ENCODE data around the gene TMEM134.
A peak's percentile ranks its signal among the peaks of the same experiment; 100 is the strongest.
"Not testable (repeated sequence)": the region's sequence is repeated elsewhere in the genome, so short reads cannot be mapped to it uniquely, and the experiment has no call there.

The TMEM134 gene

GRCh38 chr11:67468759-67469507 lies at the start of gene TMEM134:
Gene TMEM134 (minus strand): TSS chr11:67469251. CDS start chr11:67469192, 59 bp downstream.
- DNase-seq = peak; percentile 87 to 91 (median 88)

DNA sequence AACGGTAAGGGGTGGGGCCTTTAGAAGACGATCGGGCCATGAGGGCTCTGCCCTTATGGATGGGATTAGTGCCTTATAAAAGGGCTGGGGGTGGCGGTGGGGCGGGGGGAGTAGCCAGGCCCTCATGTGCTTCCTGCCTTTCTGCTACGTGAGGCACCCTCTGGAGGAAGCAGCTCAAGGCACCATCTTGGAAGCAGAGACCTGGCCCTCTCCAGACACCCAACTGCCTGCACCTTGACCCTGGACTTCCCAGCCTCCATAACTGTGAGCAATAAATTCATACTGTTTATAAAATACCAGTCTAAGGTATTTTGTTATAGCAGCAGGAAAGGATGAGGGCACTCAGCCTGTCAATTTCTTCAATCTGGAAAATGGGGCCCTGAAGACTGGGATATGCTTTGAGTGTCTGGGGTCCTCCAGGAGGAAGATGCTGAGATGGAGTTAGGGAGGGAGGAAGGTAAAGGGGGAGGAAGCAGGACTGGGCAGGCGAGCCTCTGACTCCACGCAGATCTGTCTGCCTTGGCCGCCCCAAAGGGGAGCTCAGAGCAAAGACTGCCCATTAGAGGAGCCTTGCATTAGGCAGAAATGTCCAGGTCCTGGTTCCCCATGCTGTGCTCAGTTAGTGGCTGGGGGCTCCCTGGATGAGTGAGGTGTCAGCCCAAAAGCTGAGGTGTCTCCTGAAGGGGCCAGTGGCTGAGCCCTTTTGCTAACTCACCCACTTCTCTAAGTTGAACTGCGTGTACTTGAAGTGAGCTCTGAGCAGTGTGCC lies 48.9 kb upstream of the TMEM134 start:
- no peak for DNase-seq

DNA sequence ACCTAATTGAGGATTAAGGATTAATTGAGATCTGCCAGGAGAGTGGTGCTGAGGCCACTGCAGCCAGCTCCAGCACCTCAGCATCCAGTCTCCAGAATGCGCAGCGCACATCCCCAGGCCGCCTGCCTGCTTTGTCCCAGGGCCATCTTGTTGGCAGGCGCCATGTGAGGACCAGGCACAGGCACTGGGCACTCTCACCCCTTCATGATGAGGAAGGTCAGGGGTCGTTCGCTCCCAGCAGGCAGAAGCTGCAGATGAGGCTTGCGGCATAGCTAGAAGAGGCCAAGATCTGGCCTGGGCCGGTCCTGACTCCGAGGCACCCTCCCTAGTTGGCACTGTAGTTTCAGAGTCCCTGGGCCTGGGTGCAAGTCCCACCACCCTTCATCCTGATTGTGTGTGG lies 47.8 kb upstream of the TMEM134 start:
- DNase-seq = no peak

GRCh38 chr11:67514116-67514515 lies 45.1 kb upstream of the TMEM134 start:
- no peak for DNase-seq

GRCh38 chr11:67511558-67511957 lies 42.5 kb upstream of the TMEM134 start:
- DNase-seq = not testable (repeated sequence)

GRCh38 chr11:67510023-67510345 lies 40.9 kb upstream of the TMEM134 start:
- no peak for DNase-seq

DNA sequence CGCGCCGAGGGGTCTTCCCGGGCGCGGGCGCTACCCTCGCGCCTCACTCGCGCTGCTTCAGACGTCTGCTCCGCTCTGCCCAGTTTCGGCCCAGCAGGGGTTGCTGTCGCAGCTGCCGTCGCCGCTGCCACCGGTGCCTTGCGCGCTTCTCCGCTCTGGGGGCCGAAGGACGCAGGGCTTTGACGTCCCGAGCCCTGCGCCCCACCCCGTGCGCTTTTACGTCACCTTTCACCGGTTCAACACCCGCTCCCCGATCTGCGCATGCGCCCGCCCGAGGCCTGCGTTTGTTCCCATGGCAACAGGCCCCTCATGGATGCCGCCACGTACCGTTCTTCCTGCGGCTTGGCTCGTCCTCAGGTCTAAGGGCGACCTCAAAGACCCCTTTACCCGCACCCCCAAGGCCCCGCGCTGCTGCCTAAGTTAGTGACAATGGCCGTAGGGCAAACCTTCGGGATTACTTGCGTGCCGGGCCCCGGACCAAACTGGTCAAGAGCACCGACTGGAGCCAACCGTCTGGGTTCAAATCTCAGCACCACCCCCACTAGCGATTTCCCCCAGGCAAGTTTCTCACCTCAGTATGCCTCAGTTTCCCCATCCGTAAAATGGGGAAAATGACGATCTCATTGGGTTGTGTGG lies 39.6 kb upstream of the TMEM134 start:
- peak; percentile 97 to 98 (median 98) for DNase-seq

DNA sequence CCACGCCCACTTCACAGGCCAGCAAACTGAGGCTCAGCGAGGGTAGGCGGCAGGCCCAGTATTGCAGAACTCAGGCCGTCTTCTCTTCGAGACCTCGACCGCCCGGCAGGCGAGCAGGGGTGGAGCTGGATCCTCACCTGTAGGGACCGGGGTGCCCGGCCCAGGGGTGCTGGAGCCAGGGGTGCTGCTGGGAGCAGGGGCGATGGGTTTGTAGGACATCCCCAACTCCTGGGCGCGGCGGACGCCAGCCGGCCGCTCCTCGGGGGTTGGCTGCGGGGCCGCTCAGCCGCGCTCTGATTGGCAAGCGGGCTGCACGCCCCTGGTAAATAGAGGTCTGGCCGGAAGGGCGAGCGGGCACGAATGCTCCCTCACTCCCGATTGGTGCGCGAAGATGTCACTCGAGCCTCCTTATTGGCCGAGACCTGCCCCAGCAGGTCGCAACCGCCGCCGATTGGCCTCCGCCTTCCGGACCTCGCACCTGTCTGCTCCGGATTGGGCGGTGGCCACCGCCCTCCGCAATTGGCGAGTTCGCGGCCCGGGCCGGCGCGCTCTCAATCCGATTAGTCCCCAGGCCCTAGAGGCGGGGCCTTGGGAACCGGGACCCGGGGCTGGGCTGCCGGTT lies 38.9 kb upstream of the TMEM134 start, which contains the start of gene CDK2AP2:
Gene CDK2AP2 (minus strand): TSS at position 299 of the 622 bp plus-strand sequence. CDS start 80 bp downstream, at position 219.
- DNase-seq = peak; percentile 93 to 96 (median 94)

- peak in 1 of 4 experiments; percentile 18 for DNase-seq
Observed at GRCh38 chr11:67507242-67507863, 38.3 kb upstream of the TMEM134 start.

- DNase-seq = no peak
Observed at GRCh38 chr11:67506426-67507051, 37.5 kb upstream of the TMEM134 start.

DNA sequence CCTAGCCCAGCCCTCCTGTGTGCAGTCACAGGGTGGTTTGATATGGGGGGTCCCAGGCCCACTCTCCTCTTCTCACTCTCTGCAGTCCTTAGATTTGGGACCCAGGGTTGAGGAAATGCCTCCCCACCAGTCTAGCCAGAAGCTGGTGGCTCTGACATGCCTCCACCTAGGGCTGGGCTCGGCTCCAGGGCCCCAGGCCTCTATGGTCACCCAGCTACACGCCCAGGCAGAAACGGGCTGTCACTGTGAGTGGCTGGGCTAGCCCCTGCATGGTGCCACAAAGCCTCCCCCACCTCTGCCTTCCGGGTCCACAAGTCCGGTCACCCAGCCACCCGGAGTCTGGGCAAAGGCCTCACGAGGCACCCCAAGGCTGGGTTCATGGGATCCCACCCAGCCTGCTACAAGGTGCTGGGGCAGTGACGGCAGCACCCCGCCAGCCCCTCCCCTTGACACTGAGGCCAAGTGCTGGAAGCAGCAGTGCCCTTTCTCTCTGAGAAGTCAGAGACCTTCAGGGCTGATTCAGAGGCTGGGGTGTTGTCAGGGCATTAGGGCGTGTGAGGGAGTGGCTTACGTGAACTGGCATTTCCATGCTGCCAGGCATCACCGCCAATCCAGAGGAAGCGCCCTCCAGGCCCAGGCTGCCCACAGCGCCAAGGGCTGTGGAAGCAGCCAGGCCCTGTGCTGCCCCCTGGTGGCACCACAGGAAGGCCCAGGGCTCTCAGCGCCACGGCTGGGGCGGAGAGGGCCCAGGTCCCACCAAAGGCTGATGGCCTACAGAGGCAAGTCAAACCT lies 36.8 kb upstream of the TMEM134 start:
- DNase-seq = peak; percentile 80 to 85 (median 82)

DNA sequence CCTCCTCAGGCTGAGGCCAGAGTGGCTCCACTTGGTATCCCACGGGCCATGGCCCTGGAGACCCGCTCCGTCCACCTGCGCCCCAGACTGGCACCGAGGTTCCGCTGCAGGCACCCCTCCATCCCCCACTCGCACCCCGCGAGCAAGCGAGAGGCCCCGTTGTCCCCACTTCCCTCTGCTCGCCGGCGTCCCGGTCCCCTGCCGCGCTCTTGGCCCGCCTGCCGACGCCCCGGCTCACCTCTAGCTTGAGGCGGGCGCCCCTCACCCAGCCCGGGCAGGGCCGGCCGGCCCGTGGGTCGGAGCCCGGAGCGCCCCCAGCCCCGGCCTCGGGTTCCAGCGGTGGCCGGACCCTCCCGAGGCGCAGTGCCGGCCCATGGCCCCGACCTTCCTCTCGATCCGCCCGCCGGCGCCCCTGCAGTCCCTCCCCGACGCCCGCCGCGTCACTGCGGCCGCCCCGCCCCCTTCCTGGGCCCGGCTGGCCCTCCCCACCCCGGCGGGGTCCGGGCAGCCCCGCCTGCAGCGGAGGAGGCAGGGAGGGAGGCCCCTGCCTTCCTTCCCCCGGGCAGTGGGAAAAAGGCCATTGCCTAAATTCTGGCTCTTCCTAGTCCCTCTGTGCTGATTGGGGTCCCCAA lies 36.0 kb upstream of the TMEM134 start, which contains the start of gene PITPNM1:
Gene PITPNM1 (minus strand): TSS at position 414 of the 632 bp plus-strand sequence. CDS start 1,183 bp downstream, outside the sequence.
- peak; percentile 35 to 60 (median 50) for DNase-seq

- peak in 1 of 4 experiments; percentile 28 for DNase-seq
Observed at GRCh38 chr11:67504005-67504949, 35.2 kb upstream of the TMEM134 start.

GRCh38 chr11:67503119-67504004 lies 34.3 kb upstream of the TMEM134 start:
- DNase-seq = no peak

DNA sequence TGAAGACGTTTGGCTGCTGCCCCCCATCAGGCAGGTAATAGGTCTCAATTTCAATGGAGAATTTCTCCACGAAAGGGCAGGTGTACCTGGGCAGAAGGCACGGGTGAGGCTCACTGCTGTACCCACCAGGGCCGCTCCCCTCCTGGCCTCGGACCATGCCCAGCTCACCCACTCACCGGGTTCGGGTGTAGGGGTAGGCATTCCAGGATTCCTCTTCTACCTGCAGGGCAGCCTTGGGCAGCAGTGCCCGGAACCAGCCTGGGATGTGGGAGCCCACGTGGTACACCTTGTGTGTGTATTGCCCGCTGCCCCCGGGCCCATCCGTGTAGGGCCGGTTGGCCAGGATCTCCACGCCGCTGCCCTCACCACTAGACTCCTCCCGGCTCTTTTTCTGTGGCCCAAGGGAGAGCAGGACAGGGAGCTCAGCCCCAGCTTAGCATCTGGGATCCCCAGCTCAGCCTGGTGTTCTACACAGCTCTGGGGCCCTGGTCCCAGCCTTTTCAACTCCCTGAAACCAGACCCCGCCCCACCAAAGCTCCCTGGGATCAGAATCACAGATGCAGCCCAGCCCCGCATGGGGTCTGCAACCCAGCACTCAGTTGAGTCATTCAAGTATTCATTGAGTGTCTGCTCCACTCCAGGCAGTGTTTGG lies 33.4 kb upstream of the TMEM134 start:
- DNase-seq = no peak

GRCh38 chr11:67501854-67502253 lies 32.8 kb upstream of the TMEM134 start:
- no peak for DNase-seq

DNA sequence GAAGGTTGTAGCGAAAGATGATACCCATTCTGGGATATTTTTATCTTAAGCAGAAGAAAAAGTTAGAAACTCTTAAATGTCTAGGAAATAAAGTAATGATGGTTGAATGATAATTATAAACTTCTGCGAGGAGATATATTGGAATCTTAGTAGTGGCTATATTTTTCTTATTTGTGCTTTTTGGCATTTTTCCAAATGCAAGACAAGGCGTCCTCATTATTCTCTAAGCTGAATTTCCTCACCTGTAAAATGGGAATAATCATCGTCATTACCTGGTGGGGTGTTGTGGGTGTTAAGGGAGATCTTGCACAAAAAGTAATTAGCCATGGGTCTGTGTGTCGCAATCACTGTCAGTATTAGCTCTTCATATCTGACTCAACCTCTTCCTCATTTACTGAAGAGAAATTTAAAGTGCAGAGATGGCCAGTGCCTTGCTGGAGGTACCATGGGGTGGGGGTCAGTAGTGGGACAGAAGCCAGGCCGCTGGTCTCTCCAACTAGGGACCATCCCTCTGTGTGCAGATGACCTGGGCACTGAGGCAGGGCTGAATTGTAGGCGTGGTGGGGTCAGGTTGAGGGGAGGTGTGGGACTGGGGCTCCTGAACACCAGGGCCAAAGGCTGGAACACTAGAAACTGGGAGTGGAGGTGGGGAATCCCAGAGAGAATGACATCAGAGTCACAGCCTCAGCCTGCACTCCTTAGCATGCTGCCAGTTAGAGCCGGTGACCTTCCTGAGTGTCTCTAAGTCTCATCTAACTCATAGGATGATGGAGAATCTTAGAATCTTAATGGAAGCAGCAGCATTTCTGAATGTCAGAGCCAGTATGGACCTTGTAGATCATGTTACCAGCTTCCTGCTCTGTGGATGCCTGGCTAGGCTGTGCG lies 32.0 kb upstream of the TMEM134 start:
- no peak for DNase-seq
